CD8-positive, alpha-beta memory T cell (primary cell): ENCODE data around the gene SAP30BP. TPM values are rescaled to one million over a fixed set of nuclear protein-coding genes. Genes with fewer than 3 reads are reported as not detected.

ENCODE experiments used
- CTCF ChIA-PET: fragments of 350-600 bp; sonication (Branson Sonifier 250); formaldehyde crosslinking; loops from one replicate; lab custom pipeline; 2021; ENCODE audit warnings: antibody characterized with exemption; lab: Charles Lee
- POLR2A ChIA-PET: fragments of 350-600 bp; sonication (Branson Sonifier 250); formaldehyde crosslinking; loops from one replicate; lab custom pipeline; 2021; ENCODE audit warnings: antibody characterized with exemption; lab: Charles Lee
- DNase-seq, 5 donors: peaks; one replicate each; pipeline versions ENCODE4 v3.0.0 to v3.0.0-alpha.2; 2020 to 2022; ENCODE audit warnings: mixed read lengths in 1 of 5
- H3K27ac ChIP-seq: one replicate; pipeline ENCODE4 v1.7.0; 2013; ENCODE audit warnings: low read depth, mild to moderate bottlenecking, low read length, moderate library complexity
- H3K27me3 ChIP-seq: 2 replicates; pipeline ENCODE4 v1.7.0; 2013; ENCODE audit warnings: low read length, mild to moderate bottlenecking; ENCODE audit not compliant: insufficient read depth, poor library complexity, severe bottlenecking
- H3K36me3 ChIP-seq: 2 replicates; pipeline ENCODE4 v1.7.0; 2013; ENCODE audit warnings: mild to moderate bottlenecking, low read length, moderate library complexity; ENCODE audit not compliant: insufficient read depth
- H3K4me1 ChIP-seq: 2 replicates; pipeline ENCODE4 v1.7.0; 2013; ENCODE audit warnings: mild to moderate bottlenecking, low read length, moderate library complexity; ENCODE audit not compliant: insufficient read depth
- H3K4me3 ChIP-seq: 2 replicates; pipeline ENCODE4 v1.7.0; 2013; ENCODE audit warnings: mild to moderate bottlenecking, low read length
- H3K9me3 ChIP-seq: 2 replicates; pipeline ENCODE4 v1.7.0; 2013; ENCODE audit warnings: mild to moderate bottlenecking, low read length
- H3K27ac Mint-ChIP-seq, 8 donors: one replicate each; pipeline ENCODE4 v1.8.0; 2020 to 2021; ENCODE audit warnings: mixed read lengths in 8 of 8, mild to moderate bottlenecking in 6 of 8, inconsistent platforms in 3 of 8, moderate library complexity in 3 of 8
- H3K27me3 Mint-ChIP-seq, 2 donors: one replicate each; pipeline ENCODE4 v1.8.0; 2020 to 2021; ENCODE audit warnings: mixed read lengths in 2 of 2, mild to moderate bottlenecking in 1 of 2, moderate library complexity in 1 of 2
- H3K36me3 Mint-ChIP-seq, 3 donors: one replicate each; pipeline ENCODE4 v1.8.0; 2020 to 2021; ENCODE audit warnings: mixed read lengths in 3 of 3, inconsistent platforms in 1 of 3, mild to moderate bottlenecking in 1 of 3
- H3K4me1 Mint-ChIP-seq, 3 donors: one replicate each; pipeline ENCODE4 v1.8.0; 2020 to 2021; ENCODE audit warnings: mixed read lengths in 3 of 3, inconsistent platforms in 1 of 3, mild to moderate bottlenecking in 1 of 3
- H3K4me3 Mint-ChIP-seq, 7 donors: one replicate each; pipeline ENCODE4 v1.8.0; 2020 to 2021; ENCODE audit warnings: mixed read lengths in 7 of 7, mild to moderate bottlenecking in 6 of 7, moderate library complexity in 4 of 7, inconsistent platforms in 2 of 7
- H3K9me3 Mint-ChIP-seq, 5 donors: one replicate each; pipeline ENCODE4 v1.8.0; 2020 to 2022; ENCODE audit warnings: mixed read lengths in 5 of 5, mild to moderate bottlenecking in 3 of 5, moderate library complexity in 2 of 5, inconsistent platforms in 1 of 5
- polyA plus RNA-seq: library from polyadenylated mRNA; unstranded; fragments of 300-500 nt; fragmentation: Illumina TruSeq; gene quantifications from one replicate; pipeline ENCODE4 v1.2.3, GENCODE V29; 2021
- total RNA-seq, 2 experiments: library from RNA; stranded (reverse); gene quantifications; one replicate each; pipeline ENCODE4 v1.2.3, GENCODE V29; 2021

Gene SAP30BP
- total and polyA plus RNA-seq, 3 experiments from 2014 or later, result 87.5 to 111 (median 98.0) TPM

- Mint-ChIP-seq H3K36me3 (peaks cover 0 to 19% (median 3%) of the 10 kb centered on the region in 3 donors), H3K9me3 (no peaks in the 10 kb centered on the region), H3K27me3 (peaks cover 0 to 2% of the 10 kb centered on the region in 2 donors), H3K4me3 (no peak overlapping the region), H3K4me1 (no peaks in the 10 kb centered on the region), H3K27ac (peak overlapping the region in 2 of 8 donors; percentile 27 to 41)
- no peak overlapping the region for H3K27ac ChIP-seq
- no peaks in the 10 kb centered on the region for H3K4me1 ChIP-seq
- no peak for DNase-seq
- ChIA-PET CTCF (interaction anchor here (1.2 to 2.6 kb wide), 3 partner anchors 9 to 125 kb away, joined by 3 to 18 read pairs (median 3); partner anchors contain the start of gene SMIM5), POLR2A (no interaction called here)
- H3K36me3 ChIP-seq, result no peaks in the 10 kb centered on the region
- H3K9me3 ChIP-seq, result no peaks in the 10 kb centered on the region
- no peak overlapping the region for H3K4me3 ChIP-seq
- H3K27me3 ChIP-seq, result no peaks in the 10 kb centered on the region
Measured at GRCh38 chr17:75624021-75624420, 43.1 kb upstream of the SAP30BP start.

GRCh38 chr17:75624714-75625345, 42.3 kb upstream of the SAP30BP start:
- no peak overlapping the region for H3K27ac Mint-ChIP-seq
- POLR2A ChIA-PET, result no interaction called here
- no peaks in the 10 kb centered on the region for H3K4me1 Mint-ChIP-seq
- no peak overlapping the region for H3K27ac ChIP-seq
- DNase-seq, result no peak
- no peaks in the 10 kb centered on the region for H3K4me1 ChIP-seq
- no peaks in the 10 kb centered on the region for H3K36me3 ChIP-seq
- peaks cover 0 to 2% of the 10 kb centered on the region in 2 donors for H3K27me3 Mint-ChIP-seq
- H3K9me3 Mint-ChIP-seq, result no peaks in the 10 kb centered on the region
- peaks cover 0 to 19% (median 3%) of the 10 kb centered on the region in 3 donors for H3K36me3 Mint-ChIP-seq
- H3K4me3 Mint-ChIP-seq, result no peak overlapping the region
- no peaks in the 10 kb centered on the region for H3K27me3 ChIP-seq
- H3K9me3 ChIP-seq, result no peaks in the 10 kb centered on the region
- CTCF ChIA-PET, result interaction anchor here (0.8 to 2.6 kb wide), 10 partner anchors 8 to 137 kb away, joined by 3 to 18 read pairs (median 3); partner anchors contain the start of gene SMIM5
- no peak overlapping the region for H3K4me3 ChIP-seq

GRCh38 chr17:75625813-75626486, 41.2 kb upstream of the SAP30BP start:
- Histone ChIP-seq H3K27ac (no peak overlapping the region), H3K4me1 (no peaks in the 10 kb centered on the region), H3K9me3 (no peaks in the 10 kb centered on the region), H3K4me3 (no peak overlapping the region), H3K27me3 (no peaks in the 10 kb centered on the region), H3K36me3 (no peaks in the 10 kb centered on the region)
- Mint-ChIP-seq H3K36me3 (peaks cover 0 to 19% (median 3%) of the 10 kb centered on the region in 3 donors), H3K27me3 (peaks cover 0 to 2% of the 10 kb centered on the region in 2 donors), H3K4me3 (no peak overlapping the region), H3K27ac (no peak overlapping the region), H3K4me1 (no peaks in the 10 kb centered on the region), H3K9me3 (no peaks in the 10 kb centered on the region)
- DNase-seq, result no peak
- POLR2A ChIA-PET, result no interaction called here
- CTCF ChIA-PET, result interaction anchor here (0.9 to 12.6 kb wide), 6 partner anchors 9 to 136 kb away, joined by 3 to 181 read pairs (median 4); no protein-coding TSS in a partner anchor

DNA sequence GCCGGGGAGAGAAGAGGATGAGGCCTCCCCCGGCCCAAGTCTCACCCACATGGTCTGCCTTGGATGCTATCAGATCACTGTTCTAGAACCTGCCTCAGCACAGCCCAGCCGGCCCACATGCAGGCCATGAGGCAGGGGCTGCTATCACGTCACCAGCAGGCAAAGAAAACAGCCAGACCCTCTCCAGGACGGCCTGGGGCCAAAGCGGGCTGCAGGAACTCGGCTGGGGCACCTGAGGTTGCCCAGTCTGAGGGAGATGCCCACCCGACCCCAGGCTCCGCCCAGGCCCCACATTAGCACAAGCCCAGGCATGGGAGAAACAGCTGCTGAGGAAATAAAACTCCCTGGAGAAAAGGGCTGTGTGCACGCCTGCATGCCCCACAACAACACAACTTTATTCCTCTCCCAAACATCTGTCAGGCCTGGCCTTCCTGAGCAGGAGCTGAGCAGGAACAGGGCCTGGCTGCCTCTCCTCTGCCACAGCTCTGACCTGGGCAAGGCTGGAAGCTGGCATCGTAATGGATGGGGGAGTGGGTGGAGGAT, 40.6 kb upstream of the SAP30BP start:
- ChIA-PET CTCF (interaction anchor here (1.9 to 12.6 kb wide), 2 partner anchors 9 to 121 kb away, joined by 7 to 181 read pairs; no protein-coding TSS in a partner anchor), POLR2A (no interaction called here)
- H3K27me3 Mint-ChIP-seq, result peaks cover 0 to 2% of the 10 kb centered on the region in 2 donors
- no peak overlapping the region for H3K4me3 Mint-ChIP-seq
- no peaks in the 10 kb centered on the region for H3K4me1 ChIP-seq
- no peak overlapping the region for H3K4me3 ChIP-seq
- H3K9me3 Mint-ChIP-seq, result no peaks in the 10 kb centered on the region
- no peaks in the 10 kb centered on the region for H3K4me1 Mint-ChIP-seq
- no peaks in the 10 kb centered on the region for H3K9me3 ChIP-seq
- H3K27ac ChIP-seq, result no peak overlapping the region
- no peak for DNase-seq
- no peaks in the 10 kb centered on the region for H3K27me3 ChIP-seq
- peaks cover 0 to 20% (median 3%) of the 10 kb centered on the region in 3 donors for H3K36me3 Mint-ChIP-seq
- peak overlapping the region in 1 of 8 donors; percentile 81 for H3K27ac Mint-ChIP-seq
- no peaks in the 10 kb centered on the region for H3K36me3 ChIP-seq

DNA sequence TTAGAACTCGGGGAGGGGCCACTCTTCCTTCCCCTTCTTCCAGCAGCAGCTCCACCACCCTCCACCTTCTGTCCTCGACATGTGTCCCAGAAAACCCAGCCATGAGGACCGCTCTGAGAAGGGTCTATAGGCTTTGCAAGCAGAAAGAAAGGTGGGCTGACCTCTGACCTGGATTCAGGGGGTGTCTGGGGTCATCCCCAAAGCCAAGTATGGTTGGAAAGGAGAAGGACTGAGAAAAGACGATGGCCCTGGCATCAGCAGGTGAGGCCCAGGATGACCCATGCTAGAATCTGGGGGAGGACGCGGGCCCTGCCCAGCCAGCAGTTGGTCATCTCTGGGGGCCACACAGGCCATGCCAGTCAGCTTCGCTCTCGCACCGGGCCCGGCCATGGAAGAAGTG, 40.0 kb upstream of the SAP30BP start:
- Histone ChIP-seq H3K4me3 (no peak overlapping the region), H3K27me3 (no peaks in the 10 kb centered on the region), H3K27ac (no peak overlapping the region), H3K9me3 (no peaks in the 10 kb centered on the region), H3K4me1 (no peaks in the 10 kb centered on the region), H3K36me3 (no peaks in the 10 kb centered on the region)
- H3K27me3 Mint-ChIP-seq, result peaks cover 0 to 2% of the 10 kb centered on the region in 2 donors
- CTCF ChIA-PET, result interaction anchor here (12.6 kb wide), 1 partner anchor 121 kb away, joined by 181 read pairs; no protein-coding TSS in a partner anchor
- peaks cover 0 to 19% (median 2%) of the 10 kb centered on the region in 3 donors for H3K36me3 Mint-ChIP-seq
- H3K4me1 Mint-ChIP-seq, result no peaks in the 10 kb centered on the region
- H3K4me3 Mint-ChIP-seq, result no peak overlapping the region
- POLR2A ChIA-PET, result interaction anchor here (0.7 kb wide), 1 partner anchor 220 kb away, joined by 4 read pairs; no protein-coding TSS in a partner anchor
- peak overlapping the region in 1 of 8 donors; percentile 81 for H3K27ac Mint-ChIP-seq
- H3K9me3 Mint-ChIP-seq, result no peaks in the 10 kb centered on the region
- DNase-seq, result no peak

DNA sequence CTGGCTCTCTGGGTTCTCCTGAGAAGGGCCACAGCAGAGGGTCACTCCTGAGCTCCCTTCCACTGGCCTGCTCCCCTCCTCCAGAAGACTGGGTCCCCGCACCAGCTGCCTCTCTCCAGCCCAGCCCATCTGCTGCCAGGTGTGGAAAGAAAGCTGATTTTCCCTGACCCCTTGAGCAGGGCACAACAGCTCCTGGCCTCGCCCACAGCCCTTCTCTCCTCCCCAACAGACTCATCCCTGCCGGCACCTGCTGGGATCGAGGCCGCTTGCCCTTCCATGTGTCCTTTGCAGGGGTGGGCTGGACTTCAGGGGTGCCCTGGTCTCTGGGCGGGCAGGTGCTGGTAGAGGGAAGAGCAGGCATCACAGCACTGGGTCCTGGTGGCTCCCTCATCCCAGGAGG, 38.7 kb upstream of the SAP30BP start:
- Mint-ChIP-seq H3K4me1 (peaks cover 0 to 7% (median 2%) of the 10 kb centered on the region in 3 donors), H3K27ac (no peak overlapping the region), H3K4me3 (no peak overlapping the region), H3K36me3 (peaks cover 0 to 16% (median 0%) of the 10 kb centered on the region in 3 donors), H3K9me3 (no peaks in the 10 kb centered on the region), H3K27me3 (peaks cover 0 to 2% of the 10 kb centered on the region in 2 donors)
- H3K4me1 ChIP-seq, result peaks cover 8% of the 10 kb centered on the region
- no peak for DNase-seq
- H3K9me3 ChIP-seq, result no peaks in the 10 kb centered on the region
- CTCF ChIA-PET, result interaction anchor here (1.7 to 12.6 kb wide), 3 partner anchors 9 to 119 kb away, joined by 5 to 181 read pairs (median 5); no protein-coding TSS in a partner anchor
- H3K36me3 ChIP-seq, result no peaks in the 10 kb centered on the region
- POLR2A ChIA-PET, result interaction anchor here (0.5 kb wide), 1 partner anchor 44 kb away, joined by 3 read pairs; no protein-coding TSS in a partner anchor
- no peaks in the 10 kb centered on the region for H3K27me3 ChIP-seq
- no peak overlapping the region for H3K4me3 ChIP-seq
- H3K27ac ChIP-seq, result no peak overlapping the region

- Mint-ChIP-seq H3K4me1 (peaks cover 2 to 13% (median 4%) of the 10 kb centered on the region in 3 donors), H3K9me3 (no peaks in the 10 kb centered on the region), H3K27ac (no peak overlapping the region), H3K4me3 (no peak overlapping the region), H3K27me3 (no peaks in the 10 kb centered on the region), H3K36me3 (peaks cover 0 to 16% (median 0%) of the 10 kb centered on the region in 3 donors)
- DNase-seq, result no peak
- Histone ChIP-seq H3K27me3 (no peaks in the 10 kb centered on the region), H3K27ac (no peak overlapping the region), H3K9me3 (no peaks in the 10 kb centered on the region), H3K36me3 (no peaks in the 10 kb centered on the region), H3K4me3 (no peak overlapping the region), H3K4me1 (peaks cover 14% of the 10 kb centered on the region)
- ChIA-PET POLR2A (no interaction called here), CTCF (interaction anchor here (1.7 to 12.6 kb wide), 4 partner anchors 10 to 119 kb away, joined by 5 to 181 read pairs (median 5); no protein-coding TSS in a partner anchor)
Measured at GRCh38 chr17:75629157-75629556, 38.0 kb upstream of the SAP30BP start.
